SK-N-SH (cell line): ENCODE data around the gene MOCS2.

Source experiments
- EP300 ChIP-seq, 2 experiments: IDR thresholded peaks; 2 replicates each; pipeline versions ENCODE4 v1.4.0 to v1.6.1; 2012; ENCODE audit warnings: borderline replicate concordance in 1 of 2, low read depth in 1 of 2, low read length in 1 of 2
- EZH2phosphoT487 ChIP-seq: fragments of 200-600 bp; sonication (generic); IDR thresholded peaks from 2 replicates; pipeline ENCODE4 v1.6.1; 2017; ENCODE audit warnings: low read depth, mixed run types, mild to moderate bottlenecking, antibody characterized with exemption, moderate library complexity, borderline replicate concordance
- FOXM1 ChIP-seq: IDR thresholded peaks from 2 replicates; pipeline ENCODE4 v1.4.0; 2012; ENCODE audit warnings: low read depth, mild to moderate bottlenecking
- MXI1 ChIP-seq: IDR thresholded peaks from 2 replicates; pipeline ENCODE4 v1.6.1; 2012; ENCODE audit warnings: mild to moderate bottlenecking, low read depth, low read length, improper control_type of control experiment
- NRF1 ChIP-seq: IDR thresholded peaks from 2 replicates; pipeline ENCODE4 v1.6.1; 2012; ENCODE audit warnings: low read depth, mild to moderate bottlenecking, low read length
- POLR2AphosphoS5 ChIP-seq: IDR thresholded peaks from 2 replicates; pipeline ENCODE4 v1.6.1; 2012; ENCODE audit warnings: low read depth, low read length
- RAD21 ChIP-seq: IDR thresholded peaks from 2 replicates; pipeline ENCODE4 v1.6.1; 2012; ENCODE audit warnings: mild to moderate bottlenecking, low read length
- SMC3 ChIP-seq: IDR thresholded peaks from 2 replicates; pipeline ENCODE4 v1.6.1; 2012; ENCODE audit warnings: low read depth, low read length, improper control_type of control experiment
- TAF1 ChIP-seq: IDR thresholded peaks from 2 replicates; pipeline ENCODE4 v1.6.1; 2012; ENCODE audit warnings: low read depth, mild to moderate bottlenecking, low read length, moderate library complexity, borderline replicate concordance
- YY1 ChIP-seq: IDR thresholded peaks from 2 replicates; pipeline ENCODE4 v1.4.0; 2012; ENCODE audit warnings: low read depth, mild to moderate bottlenecking
- TF ChIP-seq, protein P1 (sequence below): fragments of 200-600 bp; sonication (generic); IDR thresholded peaks from 2 replicates; pipeline ENCODE4 v1.6.1; 2017; ENCODE audit warnings: antibody characterized with exemption, mild to moderate bottlenecking, moderate library complexity
- TF ChIP-seq, protein P2 (sequence below): IDR thresholded peaks from 2 replicates; pipeline ENCODE4 v1.4.0; 2012; ENCODE audit warnings: low read depth
- TF ChIP-seq, protein P3 (sequence below): IDR thresholded peaks from 2 replicates; pipeline ENCODE4 v1.6.1; 2012; ENCODE audit warnings: mild to moderate bottlenecking, low read depth, low read length, moderate library complexity
- TF ChIP-seq, protein P4 (sequence below): fragments of 150-350 bp; IDR thresholded peaks from 2 replicates; pipeline ENCODE4 v1.6.1; 2016; ENCODE audit warnings: mild to moderate bottlenecking, low read depth, low read length

DNA sequence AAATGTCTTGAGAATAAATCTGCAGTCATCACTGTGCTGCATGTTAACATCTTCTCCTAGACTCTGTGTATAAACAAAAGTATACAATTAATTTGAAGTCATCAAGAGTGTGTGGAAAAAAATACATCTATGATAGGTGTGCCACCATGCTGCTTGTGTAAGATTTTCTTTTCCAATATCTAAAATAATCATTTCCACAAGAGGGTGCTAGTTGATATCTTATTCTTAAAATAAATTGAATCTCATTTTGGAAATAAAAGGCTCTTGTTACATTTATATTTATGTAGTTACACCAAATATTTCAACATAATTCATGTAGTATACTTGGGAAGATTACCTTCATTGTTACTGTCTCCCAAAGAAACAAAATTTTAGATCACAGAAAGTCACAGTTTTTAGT, 14.1 kb upstream of the MOCS2 start:
- TF ChIP-seq, protein P1, sequence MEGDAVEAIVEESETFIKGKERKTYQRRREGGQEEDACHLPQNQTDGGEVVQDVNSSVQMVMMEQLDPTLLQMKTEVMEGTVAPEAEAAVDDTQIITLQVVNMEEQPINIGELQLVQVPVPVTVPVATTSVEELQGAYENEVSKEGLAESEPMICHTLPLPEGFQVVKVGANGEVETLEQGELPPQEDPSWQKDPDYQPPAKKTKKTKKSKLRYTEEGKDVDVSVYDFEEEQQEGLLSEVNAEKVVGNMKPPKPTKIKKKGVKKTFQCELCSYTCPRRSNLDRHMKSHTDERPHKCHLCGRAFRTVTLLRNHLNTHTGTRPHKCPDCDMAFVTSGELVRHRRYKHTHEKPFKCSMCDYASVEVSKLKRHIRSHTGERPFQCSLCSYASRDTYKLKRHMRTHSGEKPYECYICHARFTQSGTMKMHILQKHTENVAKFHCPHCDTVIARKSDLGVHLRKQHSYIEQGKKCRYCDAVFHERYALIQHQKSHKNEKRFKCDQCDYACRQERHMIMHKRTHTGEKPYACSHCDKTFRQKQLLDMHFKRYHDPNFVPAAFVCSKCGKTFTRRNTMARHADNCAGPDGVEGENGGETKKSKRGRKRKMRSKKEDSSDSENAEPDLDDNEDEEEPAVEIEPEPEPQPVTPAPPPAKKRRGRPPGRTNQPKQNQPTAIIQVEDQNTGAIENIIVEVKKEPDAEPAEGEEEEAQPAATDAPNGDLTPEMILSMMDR, result peak; percentile 63
- TF ChIP-seq, protein P2, sequence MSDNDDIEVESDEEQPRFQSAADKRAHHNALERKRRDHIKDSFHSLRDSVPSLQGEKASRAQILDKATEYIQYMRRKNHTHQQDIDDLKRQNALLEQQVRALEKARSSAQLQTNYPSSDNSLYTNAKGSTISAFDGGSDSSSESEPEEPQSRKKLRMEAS, result no peak
- TF ChIP-seq EZH2phosphoT487 (no peak), TAF1 (no peak), POLR2AphosphoS5 (no peak), MXI1 (no peak), NRF1 (no peak), FOXM1 (no peak), EP300 (IDR thresholded peaks at IDR 0.05; ENCODE audit: borderline replicate concordance in 1 of 2, low read depth in 1 of 2, low read length in 1 of 2) (no peak), YY1 (no peak), RAD21 (peak; percentile 30; the same call in 1 of the 2 replicates), SMC3 (no peak)
- TF ChIP-seq, protein P3, sequence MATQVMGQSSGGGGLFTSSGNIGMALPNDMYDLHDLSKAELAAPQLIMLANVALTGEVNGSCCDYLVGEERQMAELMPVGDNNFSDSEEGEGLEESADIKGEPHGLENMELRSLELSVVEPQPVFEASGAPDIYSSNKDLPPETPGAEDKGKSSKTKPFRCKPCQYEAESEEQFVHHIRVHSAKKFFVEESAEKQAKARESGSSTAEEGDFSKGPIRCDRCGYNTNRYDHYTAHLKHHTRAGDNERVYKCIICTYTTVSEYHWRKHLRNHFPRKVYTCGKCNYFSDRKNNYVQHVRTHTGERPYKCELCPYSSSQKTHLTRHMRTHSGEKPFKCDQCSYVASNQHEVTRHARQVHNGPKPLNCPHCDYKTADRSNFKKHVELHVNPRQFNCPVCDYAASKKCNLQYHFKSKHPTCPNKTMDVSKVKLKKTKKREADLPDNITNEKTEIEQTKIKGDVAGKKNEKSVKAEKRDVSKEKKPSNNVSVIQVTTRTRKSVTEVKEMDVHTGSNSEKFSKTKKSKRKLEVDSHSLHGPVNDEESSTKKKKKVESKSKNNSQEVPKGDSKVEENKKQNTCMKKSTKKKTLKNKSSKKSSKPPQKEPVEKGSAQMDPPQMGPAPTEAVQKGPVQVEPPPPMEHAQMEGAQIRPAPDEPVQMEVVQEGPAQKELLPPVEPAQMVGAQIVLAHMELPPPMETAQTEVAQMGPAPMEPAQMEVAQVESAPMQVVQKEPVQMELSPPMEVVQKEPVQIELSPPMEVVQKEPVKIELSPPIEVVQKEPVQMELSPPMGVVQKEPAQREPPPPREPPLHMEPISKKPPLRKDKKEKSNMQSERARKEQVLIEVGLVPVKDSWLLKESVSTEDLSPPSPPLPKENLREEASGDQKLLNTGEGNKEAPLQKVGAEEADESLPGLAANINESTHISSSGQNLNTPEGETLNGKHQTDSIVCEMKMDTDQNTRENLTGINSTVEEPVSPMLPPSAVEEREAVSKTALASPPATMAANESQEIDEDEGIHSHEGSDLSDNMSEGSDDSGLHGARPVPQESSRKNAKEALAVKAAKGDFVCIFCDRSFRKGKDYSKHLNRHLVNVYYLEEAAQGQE, result no peak
- TF ChIP-seq, protein P4, sequence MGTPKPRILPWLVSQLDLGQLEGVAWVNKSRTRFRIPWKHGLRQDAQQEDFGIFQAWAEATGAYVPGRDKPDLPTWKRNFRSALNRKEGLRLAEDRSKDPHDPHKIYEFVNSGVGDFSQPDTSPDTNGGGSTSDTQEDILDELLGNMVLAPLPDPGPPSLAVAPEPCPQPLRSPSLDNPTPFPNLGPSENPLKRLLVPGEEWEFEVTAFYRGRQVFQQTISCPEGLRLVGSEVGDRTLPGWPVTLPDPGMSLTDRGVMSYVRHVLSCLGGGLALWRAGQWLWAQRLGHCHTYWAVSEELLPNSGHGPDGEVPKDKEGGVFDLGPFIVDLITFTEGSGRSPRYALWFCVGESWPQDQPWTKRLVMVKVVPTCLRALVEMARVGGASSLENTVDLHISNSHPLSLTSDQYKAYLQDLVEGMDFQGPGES, result no peak
